ENCODE measurements around the gene EML5.

DNA sequence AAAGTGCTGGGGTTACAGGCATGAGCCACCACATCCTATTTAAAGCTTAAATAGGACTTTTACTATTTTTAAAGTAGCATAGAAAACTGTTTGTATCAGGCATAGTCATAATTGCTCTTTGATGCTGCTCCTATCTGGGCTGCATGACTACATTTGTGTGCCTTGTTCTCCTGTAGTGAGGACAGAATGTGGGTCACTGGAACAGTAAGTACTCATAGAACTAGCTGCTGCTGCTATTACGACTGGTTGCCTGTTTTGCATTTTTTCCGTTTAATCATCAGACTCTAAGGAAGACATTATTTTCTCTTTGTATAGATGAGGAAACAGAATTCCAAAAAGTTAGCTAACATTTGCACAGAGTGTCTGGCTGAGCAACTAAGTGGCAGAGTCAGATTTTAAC lies 187.2 kb downstream of the EML5 start:
- no peak for TF ChIP-seq POLR2A (IDR thresholded peaks at IDR 0.05)
- TF ChIP-seq, protein P1, sequence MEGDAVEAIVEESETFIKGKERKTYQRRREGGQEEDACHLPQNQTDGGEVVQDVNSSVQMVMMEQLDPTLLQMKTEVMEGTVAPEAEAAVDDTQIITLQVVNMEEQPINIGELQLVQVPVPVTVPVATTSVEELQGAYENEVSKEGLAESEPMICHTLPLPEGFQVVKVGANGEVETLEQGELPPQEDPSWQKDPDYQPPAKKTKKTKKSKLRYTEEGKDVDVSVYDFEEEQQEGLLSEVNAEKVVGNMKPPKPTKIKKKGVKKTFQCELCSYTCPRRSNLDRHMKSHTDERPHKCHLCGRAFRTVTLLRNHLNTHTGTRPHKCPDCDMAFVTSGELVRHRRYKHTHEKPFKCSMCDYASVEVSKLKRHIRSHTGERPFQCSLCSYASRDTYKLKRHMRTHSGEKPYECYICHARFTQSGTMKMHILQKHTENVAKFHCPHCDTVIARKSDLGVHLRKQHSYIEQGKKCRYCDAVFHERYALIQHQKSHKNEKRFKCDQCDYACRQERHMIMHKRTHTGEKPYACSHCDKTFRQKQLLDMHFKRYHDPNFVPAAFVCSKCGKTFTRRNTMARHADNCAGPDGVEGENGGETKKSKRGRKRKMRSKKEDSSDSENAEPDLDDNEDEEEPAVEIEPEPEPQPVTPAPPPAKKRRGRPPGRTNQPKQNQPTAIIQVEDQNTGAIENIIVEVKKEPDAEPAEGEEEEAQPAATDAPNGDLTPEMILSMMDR (IDR thresholded peaks at IDR 0.05), result no peak
- no peak for TF ChIP-seq POLR2AphosphoS5 (IDR thresholded peaks at IDR 0.05)
